Endothelial cell of umbilical vein (primary cell): ENCODE data around the gene TEC. TPM values are rescaled to one million over a fixed set of nuclear protein-coding genes. Genes with fewer than 3 reads are reported as not detected.

Source experiments
- BruUV-seq: library from RNA; stranded (reverse); fragments of 400-500 nt; replicated peaks from 2 replicates; lab custom pipeline; 2021; lab: Mats Ljungman, UMichigan
- CTCF ChIA-PET: fragments of 300-600, 350-600 bp; sonication (Branson Sonifier 250); formaldehyde crosslinking; loops from one replicate; lab custom pipeline; 2021; ENCODE audit warnings: antibody characterized with exemption, inconsistent platforms; lab: Charles Lee
- POLR2A ChIA-PET: fragments of 300-600, 350-600 bp; sonication (Branson Sonifier 250); formaldehyde crosslinking; loops from one replicate; lab custom pipeline; 2021; ENCODE audit warnings: antibody characterized with exemption, inconsistent platforms; lab: Charles Lee
- DNase-seq: peaks from one replicate; pipeline ENCODE4 v3.0.0-alpha.2; 2011; ENCODE audit warnings: low read depth, low spot score
- FAIRE-seq: peaks from 2 replicates; lab custom pipeline; 2011; peaks lifted over from hg19 to GRCh38; lab: Jason Lieb, UNC
- H2AFZ ChIP-seq: 2 replicates; pipeline ENCODE4 v1.6.0; 2012; ENCODE audit warnings: low read depth, low read length, control low read depth, inconsistent platforms
- H3K27ac ChIP-seq: 2 replicates; pipeline ENCODE4 v1.5.1; 2011; ENCODE audit warnings: low read depth, mild to moderate bottlenecking, control low read depth, low read length, moderate library complexity; ENCODE audit not compliant: insufficient read depth
- H3K27me3 ChIP-seq, 2 experiments: 2 replicates each; pipeline versions ENCODE4 v1.6.0 to v1.6.1; 2011; ENCODE audit warnings: low read length in 2 of 2, mixed read lengths in 1 of 2; ENCODE audit not compliant: control insufficient read depth in 2 of 2, insufficient read depth in 2 of 2
- H3K36me3 ChIP-seq, 2 experiments: 2 replicates in 1 of 2; 3 replicates in 1 of 2; pipeline ENCODE4 v1.5.1; 2011; ENCODE audit warnings: low read length in 2 of 2, mild to moderate bottlenecking in 1 of 2, moderate library complexity in 1 of 2; ENCODE audit not compliant: control insufficient read depth in 2 of 2, insufficient read depth in 2 of 2; ENCODE audit errors: extremely low read depth in 1 of 2
- H3K4me1 ChIP-seq: 3 replicates; pipeline ENCODE4 v1.5.1; 2011; ENCODE audit warnings: mild to moderate bottlenecking, low read length; ENCODE audit not compliant: control insufficient read depth, insufficient read depth; ENCODE audit errors: extremely low read depth
- H3K4me2 ChIP-seq: 2 replicates; pipeline ENCODE4 v1.6.1; 2011; ENCODE audit warnings: low read length, control low read depth, mixed read lengths; ENCODE audit not compliant: insufficient read depth
- H3K4me3 ChIP-seq, 3 experiments: fragments of 200-600 bp in 1 of 3; sonication (generic), shearing (Covaris generic) in 1 of 3; replicated peaks in 1 of 3; 2 replicates each; pipeline ENCODE4 v1.5.1; 2011 to 2016; ENCODE audit warnings: control low read depth in 3 of 3, low read length in 3 of 3, mild to moderate bottlenecking in 2 of 3, inconsistent platforms in 1 of 3, low read depth in 1 of 3, moderate library complexity in 1 of 3; ENCODE audit not compliant: insufficient read depth in 1 of 3
- H3K79me2 ChIP-seq: 2 replicates; pipeline ENCODE4 v1.6.0; 2012; ENCODE audit warnings: low read length, inconsistent platforms; ENCODE audit not compliant: control insufficient read depth, insufficient read depth
- H3K9ac ChIP-seq: replicated peaks from 2 replicates; pipeline ENCODE3; 2011; ENCODE audit warnings: low read length, control low read depth; ENCODE audit not compliant: insufficient read depth; ENCODE audit errors: extremely low read depth
- H3K9me1 ChIP-seq: replicated peaks from 3 replicates; pipeline ENCODE4 v1.6.0; 2011; ENCODE audit warnings: mild to moderate bottlenecking, low read length; ENCODE audit not compliant: control insufficient read depth, insufficient read depth; ENCODE audit errors: extremely low read depth
- H3K9me3 ChIP-seq: replicated peaks from 2 replicates; pipeline ENCODE4 v1.5.1; 2012; ENCODE audit warnings: low read length, inconsistent platforms; ENCODE audit not compliant: control insufficient read depth, insufficient read depth
- H4K20me1 ChIP-seq: replicated peaks from 2 replicates; pipeline ENCODE3; 2011; ENCODE audit warnings: mild to moderate bottlenecking, low read length; ENCODE audit not compliant: control insufficient read depth, insufficient read depth; ENCODE audit errors: extremely low read depth
- EZH2 ChIP-seq: IDR thresholded peaks from 2 replicates; pipeline ENCODE4 v1.6.1; 2012; ENCODE audit warnings: borderline replicate concordance, low read depth, mild to moderate bottlenecking, moderate library complexity, low read length, inconsistent platforms; ENCODE audit not compliant: severe bottlenecking
- FOS ChIP-seq: IDR thresholded peaks from 2 replicates; pipeline ENCODE4 v1.6.1; 2011; ENCODE audit warnings: mild to moderate bottlenecking, low read length, moderate library complexity, borderline replicate concordance; ENCODE audit not compliant: insufficient read depth
- GATA2 ChIP-seq: IDR thresholded peaks from 2 replicates; pipeline ENCODE4 v1.7.0; 2011; ENCODE audit warnings: low read depth, mild to moderate bottlenecking, moderate library complexity, mixed read lengths, low read length; ENCODE audit not compliant: insufficient read length, insufficient read depth
- JUN ChIP-seq: IDR thresholded peaks from 2 replicates; pipeline ENCODE4 v1.6.1; 2011; ENCODE audit warnings: borderline replicate concordance, low read depth; ENCODE audit not compliant: insufficient read length, insufficient read depth
- MYC ChIP-seq: IDR thresholded peaks from one replicate; pipeline ENCODE4 v1.6.1; 2011; ENCODE audit warnings: mild to moderate bottlenecking, low read depth, low read length
- POLR2A ChIP-seq: IDR thresholded peaks from 2 replicates; pipeline ENCODE4 v1.6.1; 2012; ENCODE audit warnings: low read depth, mild to moderate bottlenecking, control low read depth, low read length
- POLR2AphosphoS5 ChIP-seq: IDR thresholded peaks from 2 replicates; pipeline ENCODE4 v1.6.1; 2012; ENCODE audit warnings: low read depth, mild to moderate bottlenecking, control low read depth, low read length, moderate library complexity; ENCODE audit not compliant: insufficient read depth
- dilution Hi-C: fragments of 300-500 bp; cut with MboI; formaldehyde crosslinking; loops from one replicate; pipeline ENCODE4 v1.15.0; 2019; ENCODE audit warnings: low sequenced_read_pairs; ENCODE audit not compliant: extremely low pct_ligation_motif_present
- intact Hi-C: fragments of 100-400 bp; cut with micrococcal nuclease; formaldehyde crosslinking; loops from one replicate; pipeline ENCODE4 v1.10.0; 2022
- polyA plus RNA-seq, 4 experiments: library from polyadenylated mRNA; depleted of rRNA in 3 of 4; stranded (reverse) in 3 of 4; unstranded in 1 of 4; fragments of >200 nt; gene quantifications; 2 replicates each; pipeline versions ENCODE4 v1.2.1 to v1.2.3, GENCODE V29; 2011 to 2012; ENCODE audit warnings: missing spikeins in 1 of 4
- total RNA-seq: library from RNA; stranded (reverse); gene quantifications from 2 replicates; pipeline ENCODE4 v1.2.3, GENCODE V29; 2021
- TF ChIP-seq, protein P1 (sequence below): IDR thresholded peaks from 2 replicates; pipeline ENCODE4 v1.6.1; 2011; ENCODE audit not compliant: insufficient read depth, insufficient read length
- TF ChIP-seq, protein P2 (sequence below), 2 donors: IDR thresholded peaks; 1 replicate in 1 of 2; 2 replicates in 1 of 2; pipeline ENCODE4 v1.5.1; 2011; ENCODE audit warnings: low read length in 2 of 2, mild to moderate bottlenecking in 2 of 2, moderate library complexity in 2 of 2, control low read depth in 1 of 2, inconsistent platforms in 1 of 2, low read depth in 1 of 2; ENCODE audit not compliant: insufficient read depth in 1 of 2; ENCODE audit errors: extremely low read depth in 1 of 2

The TEC gene
- total and polyA plus RNA-seq, 2 donors (not counting 3 experiments of a cell fraction or from before 2014, with no cell fraction given), result 0.08 to 0.86 TPM

DNA sequence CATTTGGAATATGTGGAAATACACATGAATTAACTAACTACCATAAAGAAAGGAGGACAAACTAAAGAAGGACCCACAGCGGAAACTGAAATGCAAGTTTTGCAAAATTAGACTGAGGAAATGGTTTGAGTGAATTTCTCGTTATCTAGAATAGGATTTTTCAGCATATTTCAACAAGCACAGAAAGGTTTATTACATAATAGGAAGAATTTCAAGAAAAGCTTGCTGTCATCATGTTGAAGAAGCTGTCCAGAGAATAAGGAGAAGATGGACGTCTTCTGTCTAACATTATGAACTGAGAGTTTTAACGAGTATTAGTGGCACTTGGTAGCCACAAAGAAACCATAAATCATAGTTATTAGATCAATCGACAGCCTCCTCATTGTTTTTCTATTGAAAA, 45.0 kb downstream of the TEC start:
- no TSS peak for BruUV-seq

More for the DNA sequence above, 45.0 kb downstream of the TEC start:
- ChIA-PET POLR2A (no interaction called here), CTCF (no interaction called here)
- DNase-seq, result no peak
- H4K20me1 ChIP-seq, result no peaks in the 10 kb centered on the region
- peaks cover 0 to 2% of the 10 kb centered on the region in 2 experiments for H3K27me3 ChIP-seq
- no peaks in the 10 kb centered on the region for H3K4me1 ChIP-seq
- H2AFZ ChIP-seq, result no peak overlapping the region
- H3K4me2 ChIP-seq, result no peak overlapping the region
- no peaks in the 10 kb centered on the region for H3K79me2 ChIP-seq
- intact Hi-C loops (no loop called here), dilution Hi-C loops (no loop called here)
- no peaks in the 10 kb centered on the region for H3K9me1 ChIP-seq
- no peak for TF ChIP-seq POLR2AphosphoS5
- no peak for TF ChIP-seq POLR2A
- no peak for TF ChIP-seq EZH2
- no peak for TF ChIP-seq MYC
- no peak for TF ChIP-seq FOS
- no peak for TF ChIP-seq JUN
- TF ChIP-seq, protein P1, sequence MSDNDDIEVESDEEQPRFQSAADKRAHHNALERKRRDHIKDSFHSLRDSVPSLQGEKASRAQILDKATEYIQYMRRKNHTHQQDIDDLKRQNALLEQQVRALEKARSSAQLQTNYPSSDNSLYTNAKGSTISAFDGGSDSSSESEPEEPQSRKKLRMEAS, result no peak
- no peak for TF ChIP-seq GATA2
- TF ChIP-seq, protein P2, sequence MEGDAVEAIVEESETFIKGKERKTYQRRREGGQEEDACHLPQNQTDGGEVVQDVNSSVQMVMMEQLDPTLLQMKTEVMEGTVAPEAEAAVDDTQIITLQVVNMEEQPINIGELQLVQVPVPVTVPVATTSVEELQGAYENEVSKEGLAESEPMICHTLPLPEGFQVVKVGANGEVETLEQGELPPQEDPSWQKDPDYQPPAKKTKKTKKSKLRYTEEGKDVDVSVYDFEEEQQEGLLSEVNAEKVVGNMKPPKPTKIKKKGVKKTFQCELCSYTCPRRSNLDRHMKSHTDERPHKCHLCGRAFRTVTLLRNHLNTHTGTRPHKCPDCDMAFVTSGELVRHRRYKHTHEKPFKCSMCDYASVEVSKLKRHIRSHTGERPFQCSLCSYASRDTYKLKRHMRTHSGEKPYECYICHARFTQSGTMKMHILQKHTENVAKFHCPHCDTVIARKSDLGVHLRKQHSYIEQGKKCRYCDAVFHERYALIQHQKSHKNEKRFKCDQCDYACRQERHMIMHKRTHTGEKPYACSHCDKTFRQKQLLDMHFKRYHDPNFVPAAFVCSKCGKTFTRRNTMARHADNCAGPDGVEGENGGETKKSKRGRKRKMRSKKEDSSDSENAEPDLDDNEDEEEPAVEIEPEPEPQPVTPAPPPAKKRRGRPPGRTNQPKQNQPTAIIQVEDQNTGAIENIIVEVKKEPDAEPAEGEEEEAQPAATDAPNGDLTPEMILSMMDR (IDR thresholded peaks at IDR 0.05; ENCODE audit: extremely low read depth in 1 of 2, insufficient read depth in 1 of 2, low read depth in 1 of 2, low read length in 2 of 2), result no peak
- no peak overlapping the region for H3K4me3 ChIP-seq
- no peaks in the 10 kb centered on the region for H3K36me3 ChIP-seq
- peak; percentile 24 for FAIRE-seq
- no peak overlapping the region for H3K27ac ChIP-seq
- no peaks in the 10 kb centered on the region for H3K9me3 ChIP-seq
- H3K9ac ChIP-seq, result no peak overlapping the region
